HG03025 (cell line): Measurements from ENCODE around the gene MRPL23.

Source experiments
- ATAC-seq: cut with Tn5 transposase; IDR thresholded peaks from one replicate; pipeline ENCODE4 v1.9.1; 2021; ENCODE audit warnings: mild to moderate bottlenecking, moderate library complexity; ENCODE audit not compliant: unreplicated experiment, low FRiP score

MRPL23 gene

GRCh38 chr11:1946812-1947484 lies at the start of gene MRPL23:
TSS of gene MRPL23 (plus strand) at chr11:1947332. CDS start at chr11:1947363, 31 bp downstream.
- ATAC-seq = no peak

DNA sequence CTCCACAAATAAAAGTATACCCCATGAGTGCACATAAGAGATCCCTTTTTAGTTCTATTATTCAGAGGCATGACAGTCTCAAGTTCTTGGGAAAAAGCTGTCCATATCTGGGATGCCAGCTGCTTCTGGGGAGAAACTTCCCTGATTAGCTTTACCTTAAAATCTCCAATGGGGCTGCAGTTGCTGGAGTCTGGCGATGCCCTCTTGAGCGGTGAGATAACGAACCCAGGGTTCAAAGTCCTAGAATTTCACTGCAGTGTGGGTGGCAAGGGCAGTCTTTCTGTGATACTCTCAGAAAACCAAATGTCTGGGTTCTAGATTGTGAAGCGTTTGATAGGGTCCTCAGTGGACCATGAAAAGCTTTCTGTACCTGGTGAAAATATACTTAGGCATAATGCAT lies 48.0 kb upstream of the MRPL23 start:
- ATAC-seq = no peak

DNA sequence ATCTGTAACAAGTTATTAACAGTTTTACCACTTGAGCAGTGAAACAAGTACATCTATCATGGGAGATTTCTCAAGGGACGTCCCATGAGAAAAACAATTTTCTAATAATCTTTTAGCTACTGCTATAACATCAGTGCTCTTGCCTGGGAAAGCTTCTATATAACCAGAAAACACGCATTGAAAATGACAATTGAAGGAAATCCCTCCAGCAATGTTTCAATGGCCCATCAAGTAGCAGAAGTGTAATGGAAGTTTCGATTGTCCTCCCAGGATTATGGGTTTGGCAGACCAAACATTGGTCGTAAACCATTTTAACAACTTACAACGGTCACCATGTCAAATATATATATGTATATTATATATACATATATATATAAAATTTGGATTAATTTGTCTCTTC lies 47.4 kb upstream of the MRPL23 start:
- ATAC-seq = no peak

DNA sequence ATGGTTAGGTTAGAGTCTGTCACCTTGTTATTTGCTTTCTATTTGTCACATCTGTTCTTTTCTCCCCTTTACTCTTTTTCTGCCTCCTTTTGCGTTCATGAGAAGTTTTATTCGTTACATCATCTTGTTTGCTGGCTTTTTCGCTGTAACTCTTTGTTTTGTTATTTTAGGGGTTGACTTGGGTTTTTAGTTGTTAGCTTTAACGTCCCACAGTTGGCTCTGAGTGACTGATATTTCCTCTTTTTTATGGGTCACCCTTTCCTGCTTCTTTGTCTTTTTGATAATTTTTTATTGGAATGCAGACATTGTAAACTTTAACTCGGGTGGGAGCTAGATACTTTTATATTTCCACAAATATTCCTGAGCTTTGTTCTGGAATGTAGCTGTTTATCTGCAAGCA lies 41.0 kb upstream of the MRPL23 start:
- no peak for ATAC-seq

- ATAC-seq = no peak
These were observed 40.3 kb upstream of the MRPL23 start for GRCh38 chr11:1906611-1907423.

- ATAC-seq = no peak
These were observed 38.5 kb upstream of the MRPL23 start for GRCh38 chr11:1908618-1909017.

DNA sequence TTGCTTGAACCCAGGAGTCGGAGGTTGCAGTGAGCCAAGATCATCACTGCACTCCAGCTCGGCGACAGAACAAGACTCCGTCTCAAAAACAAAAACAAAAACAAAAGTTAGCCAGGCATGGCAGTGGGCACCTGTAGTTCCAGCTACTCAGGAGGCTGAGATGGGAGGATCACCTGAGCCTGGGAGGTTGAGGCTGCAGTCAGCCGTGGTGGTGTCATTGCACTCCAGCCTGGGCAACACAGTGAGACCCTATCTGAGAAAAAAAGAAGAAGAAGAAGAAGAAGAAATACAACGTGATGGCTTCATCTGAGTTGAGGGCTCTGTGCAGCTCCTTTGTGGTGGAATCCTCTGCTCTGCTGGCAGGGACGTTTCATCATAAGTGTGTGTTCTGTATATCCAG lies 37.6 kb upstream of the MRPL23 start:
- ATAC-seq = no peak

GRCh38 chr11:1912289-1912878 lies 34.7 kb upstream of the MRPL23 start:
- no peak for ATAC-seq

GRCh38 chr11:1913271-1914060 lies 33.7 kb upstream of the MRPL23 start:
- no peak for ATAC-seq

DNA sequence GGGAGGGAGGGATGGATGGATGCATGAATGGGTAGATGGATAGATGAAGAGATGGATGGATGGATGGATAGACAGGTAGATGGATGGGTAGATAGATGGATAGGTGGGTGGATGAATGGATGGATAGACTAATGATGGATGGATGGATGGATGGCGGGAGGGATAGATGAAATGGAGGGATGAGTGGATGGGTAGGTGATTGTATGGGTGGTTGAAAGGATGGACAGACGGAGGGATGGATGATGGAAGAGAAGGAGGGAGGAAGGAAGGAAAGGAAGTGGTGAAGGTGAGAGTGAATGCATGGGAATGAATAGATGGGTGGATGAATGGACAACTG lies 31.4 kb upstream of the MRPL23 start:
- ATAC-seq = no peak

GRCh38 chr11:1916132-1916985 lies 30.8 kb upstream of the MRPL23 start:
- ATAC-seq = no peak

DNA sequence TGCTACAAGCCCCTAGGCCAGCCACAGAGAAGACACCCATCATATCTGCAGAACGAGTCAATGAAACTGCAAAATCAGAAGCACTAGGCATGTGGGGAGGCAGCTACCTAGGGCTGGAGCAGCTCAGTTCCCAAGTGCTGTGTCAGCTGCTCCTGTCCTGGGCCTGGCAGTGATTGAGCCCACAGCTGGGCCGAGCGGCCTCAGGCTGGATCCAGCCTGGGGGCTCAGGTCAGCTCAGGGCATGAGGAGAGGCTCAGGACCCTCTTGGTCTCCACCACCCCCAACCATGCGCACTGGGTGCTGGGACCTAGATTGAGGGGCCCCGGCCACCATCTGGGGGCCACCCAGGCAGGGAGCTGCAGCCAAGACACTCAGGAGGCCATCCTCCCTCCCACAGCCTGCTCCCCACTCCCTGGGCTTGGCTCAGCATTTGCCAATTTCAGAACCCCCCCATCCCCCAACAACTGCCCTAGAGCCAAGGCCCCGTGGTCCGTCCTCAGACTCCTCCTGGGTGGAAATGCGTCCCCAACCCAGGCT lies 30.1 kb upstream of the MRPL23 start:
- no peak for ATAC-seq

DNA sequence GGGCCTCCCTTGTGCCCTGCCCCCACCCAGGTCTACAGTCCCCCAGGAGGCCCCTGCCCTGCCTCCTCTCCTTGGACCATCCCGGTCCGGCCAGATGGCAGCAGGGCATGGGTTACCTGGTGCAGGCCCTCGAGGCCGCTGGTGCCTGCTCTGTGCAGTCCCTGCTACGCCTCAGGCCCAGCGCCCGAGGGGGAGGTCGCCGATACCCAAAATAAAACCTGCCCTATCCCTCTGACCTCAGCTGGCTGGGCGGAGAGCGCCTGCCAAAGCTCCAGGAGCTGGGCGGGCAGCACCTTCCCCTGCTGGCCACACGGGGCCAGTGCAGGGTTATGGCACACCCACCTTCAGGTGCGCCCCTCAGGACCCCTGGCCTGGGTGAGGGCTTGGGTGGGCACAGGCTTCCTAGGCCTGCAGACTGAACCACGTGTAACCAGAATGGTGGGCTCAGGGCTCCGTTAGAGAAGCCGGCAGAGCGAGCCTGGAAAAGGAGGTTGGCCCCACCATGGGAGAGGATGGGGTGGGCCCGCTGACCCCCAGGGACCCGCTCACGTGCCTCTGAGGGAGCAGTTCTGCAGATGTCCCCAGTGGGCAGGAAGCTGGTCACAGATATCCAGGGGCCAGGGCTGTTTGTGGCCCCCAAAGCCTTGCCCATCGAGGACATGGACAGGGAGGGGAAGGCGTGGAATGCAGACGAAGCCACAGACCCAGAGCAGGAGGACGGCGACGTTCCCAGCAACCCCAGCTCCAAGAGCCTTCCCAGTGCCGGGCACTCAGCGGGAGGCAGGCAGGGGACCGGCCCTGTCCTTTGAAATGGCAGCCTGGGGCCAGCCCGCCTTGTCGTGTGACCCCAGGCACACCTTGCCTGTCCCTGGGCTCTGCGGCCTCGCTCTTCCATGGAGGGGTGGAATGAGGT lies 29.4 kb upstream of the MRPL23 start:
- no peak for ATAC-seq

- ATAC-seq = no peak
These were observed 28.5 kb upstream of the MRPL23 start for GRCh38 chr11:1918436-1919315.

DNA sequence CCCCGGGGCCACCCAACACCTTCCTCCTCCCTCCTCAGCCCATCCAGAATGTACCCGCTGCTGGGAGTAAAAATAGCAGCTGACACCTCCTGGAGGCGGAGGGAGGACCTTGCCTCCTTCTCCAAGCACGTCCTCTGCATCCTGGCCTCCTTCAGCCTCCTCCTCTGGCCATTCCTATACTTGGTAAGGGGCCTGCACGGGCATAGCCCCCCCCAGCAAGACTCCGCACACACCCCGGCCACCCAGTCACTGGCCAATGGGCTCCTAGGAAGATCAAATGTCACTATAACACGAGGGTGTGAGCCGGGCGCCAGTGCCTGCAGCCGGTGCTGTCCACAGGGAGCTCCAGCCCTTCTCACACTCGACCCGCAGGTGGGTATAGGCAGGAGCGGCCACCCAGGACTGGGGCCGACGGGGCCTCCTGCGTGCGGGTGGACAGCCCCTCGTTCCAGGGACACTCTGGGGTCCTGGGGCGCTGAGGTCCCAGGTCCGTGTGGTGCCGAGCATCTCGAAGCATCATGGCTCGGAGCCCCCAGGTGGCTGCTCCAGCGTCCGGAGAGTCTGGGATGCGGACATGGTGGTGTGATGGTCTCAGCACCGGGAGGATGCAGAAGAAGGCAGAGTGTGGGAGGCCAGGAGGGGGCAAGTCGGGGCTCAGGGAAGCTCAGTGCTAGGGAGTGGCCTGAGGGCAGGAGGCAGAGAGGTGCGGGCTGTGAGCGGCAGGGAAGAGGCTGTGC lies 27.6 kb upstream of the MRPL23 start, which contains the start of gene TNNT3:
Gene TNNT3 (plus strand): TSS at position 313 of the 737 bp plus-strand sequence. CDS start 3,172 bp downstream, outside the sequence.
- ATAC-seq = no peak

- ATAC-seq = no peak
These were observed 26.8 kb upstream of the MRPL23 start for GRCh38 chr11:1920128-1920908.
